ENCODE data around the gene CENPP.

DNA sequence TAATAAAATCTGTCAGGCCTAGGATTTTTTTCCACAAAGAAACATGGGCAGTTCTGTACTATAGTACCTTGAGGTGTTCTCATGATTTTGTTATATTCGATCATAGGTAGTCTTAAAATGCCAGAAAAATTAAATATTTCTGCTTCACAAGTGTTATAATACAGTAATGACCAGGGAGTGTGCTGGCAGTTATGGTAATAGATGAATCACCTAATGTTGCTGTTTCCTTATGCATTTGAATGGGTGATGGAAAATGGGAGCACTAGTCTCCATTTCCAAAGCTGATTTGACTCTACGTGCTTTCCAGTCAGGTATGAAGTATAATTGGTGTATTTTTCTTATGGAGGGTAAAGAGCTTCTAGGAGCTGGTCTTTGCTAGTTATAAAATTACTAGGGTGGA, 54.9 kb downstream of the CENPP start:
- TF ChIP-seq CTCF (conservative IDR thresholded peaks at IDR 0.05; ENCODE audit: low read depth, low read length) = no peak
- no peak for TF ChIP-seq EZH2 (IDR thresholded peaks at IDR 0.05; ENCODE audit: borderline replicate concordance, low read depth, low read length, poor library complexity, severe bottlenecking)

Measured in A673 (cell line).